BE2C (cell line): ENCODE data around the gene PDK2.
A peak's percentile ranks its signal among the peaks of the same experiment; 100 is the strongest.

Source experiments
- DNase-seq: peaks from one replicate; pipeline ENCODE4 v3.0.0-alpha.2; 2020
- H3K27me3 ChIP-seq: fragments of 250-450 bp; sonication (Bioruptor Pico); 2 replicates; pipeline ENCODE4 v1.5.1; 2020; ENCODE audit warnings: mild to moderate bottlenecking
- H3K36me3 ChIP-seq: fragments of 250-450 bp; sonication (Bioruptor Pico); 2 replicates; pipeline ENCODE4 v1.5.1; 2020; ENCODE audit warnings: mild to moderate bottlenecking
- H3K4me1 ChIP-seq: fragments of 250-450 bp; sonication (Bioruptor Pico); 2 replicates; pipeline ENCODE4 v1.5.1; 2020
- H3K4me3 ChIP-seq: 2 replicates; pipeline ENCODE4 v1.5.1; 2011; ENCODE audit warnings: low read depth, low read length
- H3K9me3 ChIP-seq: fragments of 250-450 bp; sonication (Bioruptor Pico); 2 replicates; pipeline ENCODE4 v1.5.1; 2020
- CTCF ChIP-seq: IDR thresholded peaks from 2 replicates; pipeline ENCODE4 v1.5.1; 2012; ENCODE audit warnings: mild to moderate bottlenecking, low read depth, low read length

The PDK2 gene

GRCh38 chr17:50149091-50149416, 53.9 kb downstream of the PDK2 start:
- Histone ChIP-seq H3K4me1 (peaks cover 12% of the 10 kb centered on the region), H3K36me3 (peaks cover 35% of the 10 kb centered on the region), H3K27me3 (no peaks in the 10 kb centered on the region), H3K9me3 (no peaks in the 10 kb centered on the region), H3K4me3 (peak overlapping the region; percentile 92)
- no peak for TF ChIP-seq CTCF
- no peak for DNase-seq

- TF ChIP-seq CTCF: no peak
- Histone ChIP-seq H3K36me3 (peaks cover 28% of the 10 kb centered on the region), H3K9me3 (no peaks in the 10 kb centered on the region), H3K27me3 (no peaks in the 10 kb centered on the region), H3K4me3 (peak overlapping the region; percentile 92), H3K4me1 (peaks cover 17% of the 10 kb centered on the region)
- DNase-seq: peak; percentile 61
Observed at GRCh38 chr17:50149417-50150353, 54.5 kb downstream of the PDK2 start.

- DNase-seq: no peak
- Histone ChIP-seq H3K9me3 (no peaks in the 10 kb centered on the region), H3K36me3 (peaks cover 20% of the 10 kb centered on the region), H3K4me1 (peaks cover 17% of the 10 kb centered on the region), H3K4me3 (peak within 1 kb of the TSS; percentile 92), H3K27me3 (no peaks in the 10 kb centered on the region)
- TF ChIP-seq CTCF: no peak
Observed at GRCh38 chr17:50150354-50151040, 55.3 kb downstream of the PDK2 start, which contains the start of gene PPP1R9B. Gene PPP1R9B, minus strand, starts transcription at chr17:50150677. Its CDS starts 164 bp downstream, at chr17:50150513.

- TF ChIP-seq CTCF: peak; percentile 67
- Histone ChIP-seq H3K9me3 (no peaks in the 10 kb centered on the region), H3K4me3 (peak overlapping the region; percentile 92), H3K27me3 (no peaks in the 10 kb centered on the region), H3K36me3 (peaks cover 12% of the 10 kb centered on the region), H3K4me1 (peaks cover 17% of the 10 kb centered on the region)
- peak; percentile 95 for DNase-seq
Observed at GRCh38 chr17:50151041-50151936, 56.1 kb downstream of the PDK2 start.

GRCh38 chr17:50151937-50152547, 56.9 kb downstream of the PDK2 start:
- Histone ChIP-seq H3K27me3 (no peaks in the 10 kb centered on the region), H3K4me1 (peaks cover 17% of the 10 kb centered on the region), H3K9me3 (no peaks in the 10 kb centered on the region), H3K4me3 (peak overlapping the region; percentile 92), H3K36me3 (peaks cover 8% of the 10 kb centered on the region; the same call in 1 of the 2 replicates)
- peak; percentile 85 for DNase-seq
- no peak for TF ChIP-seq CTCF
